Adipocyte (in vitro differentiated cells): Measurements from ENCODE around the gene TMCO6.

Experiments used
- DNase-seq: peaks from one replicate; pipeline ENCODE4 v3.0.0-alpha.2; 2015; ENCODE audit warnings: low read depth
- H3K27me3 ChIP-seq: replicated peaks from 2 replicates; pipeline ENCODE4 v1.7.0; 2013; ENCODE audit warnings: mild to moderate bottlenecking, low read length, moderate library complexity; ENCODE audit not compliant: control insufficient read depth, insufficient read depth
- H3K36me3 ChIP-seq: 2 replicates; pipeline ENCODE4 v1.7.0; 2013; ENCODE audit warnings: low read length, mild to moderate bottlenecking, moderate library complexity; ENCODE audit not compliant: control insufficient read depth, insufficient read depth, severe bottlenecking
- H3K4me1 ChIP-seq: 2 replicates; pipeline ENCODE4 v1.7.0; 2013; ENCODE audit warnings: mild to moderate bottlenecking, low read length, moderate library complexity; ENCODE audit not compliant: control insufficient read depth, insufficient read depth
- H3K4me3 ChIP-seq: 2 replicates; pipeline ENCODE4 v1.7.0; 2013; ENCODE audit warnings: mild to moderate bottlenecking, low read length, moderate library complexity
- H3K9ac ChIP-seq: 2 replicates; pipeline ENCODE4 v1.7.0; 2013; ENCODE audit warnings: mild to moderate bottlenecking, low read length, moderate library complexity
- H3K9me3 ChIP-seq: 2 replicates; pipeline ENCODE4 v1.7.0; 2013; ENCODE audit warnings: mild to moderate bottlenecking, low read length, moderate library complexity; ENCODE audit not compliant: control insufficient read depth

The TMCO6 gene

GRCh38 chr5:140677947-140678346 is 38.7 kb downstream of the TMCO6 start:
- Histone ChIP-seq H3K9ac (no peak overlapping the region), H3K36me3 (peaks cover 74% of the 10 kb centered on the region), H3K27me3 (no peaks in the 10 kb centered on the region), H3K4me1 (no peaks in the 10 kb centered on the region), H3K4me3 (no peak overlapping the region), H3K9me3 (no peaks in the 10 kb centered on the region)
- no peak for DNase-seq

- H3K27me3 ChIP-seq: no peaks in the 10 kb centered on the region
- H3K36me3 ChIP-seq: peaks cover 73% of the 10 kb centered on the region
- no peak for DNase-seq
- H3K9me3 ChIP-seq: no peaks in the 10 kb centered on the region
- no peak overlapping the region for H3K9ac ChIP-seq
- H3K4me1 ChIP-seq: no peaks in the 10 kb centered on the region
- H3K4me3 ChIP-seq: no peak overlapping the region
Observed at GRCh38 chr5:140678993-140679392, 39.7 kb downstream of the TMCO6 start.

- Histone ChIP-seq H3K9ac (peak overlapping the region; percentile 96), H3K36me3 (peaks cover 28% of the 10 kb centered on the region), H3K27me3 (no peaks in the 10 kb centered on the region), H3K9me3 (no peaks in the 10 kb centered on the region), H3K4me1 (peaks cover 30% of the 10 kb centered on the region), H3K4me3 (peak overlapping the region; percentile 92)
- DNase-seq: no peak
Observed at GRCh38 chr5:140690376-140690932, 51.2 kb downstream of the TMCO6 start.

GRCh38 chr5:140690941-140691924 is 52.0 kb downstream of the TMCO6 start, which contains the start of the genes HARS1 and HARS2:
Gene HARS1 (minus strand): TSS chr5:140691370. CDS start chr5:140691304, 66 bp downstream.
Gene HARS2 (plus strand): TSS chr5:140691455. CDS start chr5:140691649, 194 bp downstream.
- Histone ChIP-seq H3K9ac (peak within 1 kb of the TSS; percentile 96), H3K27me3 (no peaks in the 10 kb centered on the region), H3K4me3 (peak within 1 kb of the TSS; percentile 92), H3K4me1 (peaks cover 30% of the 10 kb centered on the region), H3K36me3 (peaks cover 36% of the 10 kb centered on the region), H3K9me3 (no peaks in the 10 kb centered on the region)
- peak; percentile 98 for DNase-seq

- no peak overlapping the region for H3K4me3 ChIP-seq
- DNase-seq: no peak
- peaks cover 56% of the 10 kb centered on the region for H3K36me3 ChIP-seq
Observed at GRCh38 chr5:140694276-140694675, 55.0 kb downstream of the TMCO6 start.

More at GRCh38 chr5:140694276-140694675, 55.0 kb downstream of the TMCO6 start:
- Histone ChIP-seq H3K27me3 (no peaks in the 10 kb centered on the region), H3K9ac (no peak overlapping the region), H3K9me3 (no peaks in the 10 kb centered on the region), H3K4me1 (peaks cover 30% of the 10 kb centered on the region)
